GM12878 (cell line): ENCODE data around the gene CDH4. TPM values are rescaled to one million over a fixed set of nuclear protein-coding genes. Genes with fewer than 3 reads are reported as not detected.

Experiments
- ATAC-seq: fragments of 200-7000 bp; cut with Tn5 transposase; 3 replicates; pipeline ENCODE4 v1.9.1; 2020; ENCODE audit warnings: mild to moderate bottlenecking, moderate library complexity
- BruUV-seq: library from RNA; stranded (reverse); fragments of 400-500 nt; replicated peaks from 2 replicates; lab custom pipeline; 2021; lab: Mats Ljungman, UMichigan
- CTCF ChIA-PET: fragments of 300-600 bp; sonication (Branson Sonifier 250); formaldehyde crosslinking; extraction: SDS; loops from one replicate; lab custom pipeline; 2021; ENCODE audit warnings: inconsistent platforms; lab: Yijun Ruan, JAX
- POLR2A ChIA-PET: fragments of 350-600 bp; formaldehyde crosslinking; extraction: SDS; loops from one replicate; lab custom pipeline; 2021; ENCODE audit warnings: inconsistent platforms; lab: Charles Lee
- RAD21 ChIA-PET: fragments of 300-600 bp; sonication (Branson Sonifier 250); formaldehyde crosslinking; loops from one replicate; lab custom pipeline; 2023; ENCODE audit warnings: antibody characterized with exemption; ENCODE audit not compliant: unreplicated experiment; lab: Charles Lee
- SMC1A ChIA-PET: fragments of 300-600 bp; sonication (Branson Sonifier 250); formaldehyde crosslinking; loops from one replicate; lab custom pipeline; 2023; ENCODE audit not compliant: unreplicated experiment, uncharacterized antibody; lab: Charles Lee
- DNase-seq: peaks from one replicate; pipeline ENCODE4 v3.0.0-alpha.2; 2011; ENCODE audit warnings: low read depth, low spot score
- FAIRE-seq: peaks from 3 replicates; lab custom pipeline; 2011; peaks lifted over from hg19 to GRCh38; lab: Jason Lieb, UNC
- H2AFZ ChIP-seq: 2 replicates; pipeline ENCODE4 v1.6.0; 2011; ENCODE audit warnings: low read depth, low read length, control low read depth; ENCODE audit not compliant: control insufficient read depth
- H3K27ac ChIP-seq: 2 replicates; pipeline ENCODE4 v1.5.1; 2011; ENCODE audit warnings: control low read depth; ENCODE audit not compliant: control insufficient read depth, insufficient read depth
- H3K27me3 ChIP-seq, 2 experiments: replicated peaks in 1 of 2; 2 replicates each; pipeline versions ENCODE4 v1.6.0 to v1.6.1; 2011; ENCODE audit warnings: low read length in 1 of 2; ENCODE audit not compliant: control insufficient read depth in 2 of 2, insufficient read depth in 2 of 2
- H3K36me3 ChIP-seq, 2 experiments: 2 replicates each; pipeline ENCODE4 v1.5.1; 2011; ENCODE audit warnings: low read length in 1 of 2; ENCODE audit not compliant: control insufficient read depth in 2 of 2, insufficient read depth in 2 of 2
- H3K4me1 ChIP-seq: 2 replicates; pipeline ENCODE4 v1.6.1; 2011; ENCODE audit warnings: mild to moderate bottlenecking, low read length, moderate library complexity, mixed read lengths; ENCODE audit not compliant: control insufficient read depth, insufficient read depth
- H3K4me2 ChIP-seq: 2 replicates; pipeline ENCODE4 v1.6.0; 2011; ENCODE audit warnings: control low read depth; ENCODE audit not compliant: control insufficient read depth, insufficient read depth
- H3K4me3 ChIP-seq: fragments of 200-600 bp; sonication (generic); 2 replicates; pipeline ENCODE4 v1.5.1; 2016
- H3K79me2 ChIP-seq: 2 replicates; pipeline ENCODE4 v1.6.0; 2011; ENCODE audit warnings: low read length; ENCODE audit not compliant: control insufficient read depth, insufficient read depth
- H3K9ac ChIP-seq: 2 replicates; pipeline ENCODE4 v1.8.0; 2011; ENCODE audit warnings: low read length, control low read depth, mixed read lengths; ENCODE audit not compliant: control insufficient read depth, insufficient read depth
- H3K9me3 ChIP-seq: replicated peaks from 3 replicates; pipeline ENCODE4 v1.5.1; 2011; ENCODE audit warnings: mild to moderate bottlenecking, low read length; ENCODE audit not compliant: control insufficient read depth, insufficient read depth
- H4K20me1 ChIP-seq: 2 replicates; pipeline ENCODE4 v1.6.0; 2011; ENCODE audit not compliant: control insufficient read depth, insufficient read depth
- E4F1 ChIP-seq: fragments of 450-650 bp; IDR thresholded peaks from 2 replicates; pipeline ENCODE4 v1.6.1; 2018; ENCODE audit warnings: borderline replicate concordance, mild to moderate bottlenecking; ENCODE audit not compliant: partially characterized antibody
- HDGF ChIP-seq: fragments of 450-650 bp; IDR thresholded peaks from 2 replicates; pipeline ENCODE4 v1.6.1; 2016; ENCODE audit warnings: antibody characterized with exemption
- HSF1 ChIP-seq: fragments of 150-350 bp; IDR thresholded peaks from 2 replicates; pipeline ENCODE4 v1.6.1; 2014; ENCODE audit warnings: mild to moderate bottlenecking, low read depth, low read length
- IRF3 ChIP-seq: fragments of 450-650 bp; IDR thresholded peaks from 2 replicates; pipeline ENCODE4 v1.6.1; 2014; ENCODE audit warnings: mild to moderate bottlenecking
- IRF4 ChIP-seq: IDR thresholded peaks from 2 replicates; pipeline ENCODE4 v1.6.1; 2011; ENCODE audit warnings: low read depth, low read length
- MAX ChIP-seq: IDR thresholded peaks from 2 replicates; pipeline ENCODE4 v1.6.1; 2012; ENCODE audit warnings: low read depth, low read length, improper control_type of control experiment
- PAX8 ChIP-seq: fragments of 450-650 bp; IDR thresholded peaks from 2 replicates; pipeline ENCODE4 v1.6.1; 2017; ENCODE audit warnings: mild to moderate bottlenecking, moderate library complexity
- POLR2AphosphoS5 ChIP-seq: IDR thresholded peaks from 2 replicates; pipeline ENCODE4 v1.6.1; 2011; ENCODE audit warnings: mild to moderate bottlenecking, low read length, inconsistent platforms
- PRDM15 ChIP-seq: fragments of 450-650 bp; formaldehyde crosslinking; IDR thresholded peaks from 2 replicates; pipeline ENCODE4 v1.4.0; 2020; ENCODE audit warnings: mild to moderate bottlenecking, moderate library complexity
- RAD21 ChIP-seq: IDR thresholded peaks from 2 replicates; pipeline ENCODE4 v1.6.1; 2011; ENCODE audit warnings: mild to moderate bottlenecking, low read depth, low read length, moderate library complexity; ENCODE audit not compliant: insufficient read depth
- SMC3 ChIP-seq: IDR thresholded peaks from 2 replicates; pipeline ENCODE4 v1.6.1; 2011; ENCODE audit warnings: low read length, improper control_type of control experiment, borderline replicate concordance
- WGBS: methylation state at CpG from one replicate; pipeline ENCODE4 v1.1.6; 2016; ENCODE audit warnings: low lambda C conversion rate; ENCODE audit not compliant: insufficient replicate concordance, insufficient coverage; ENCODE audit errors: missing lambda C conversion rate; 5-methylcytosine and 5-hydroxymethylcytosine counted together
- in situ Hi-C: fragments of 300-500 bp; cut with MboI; formaldehyde crosslinking; loops from 9 replicates; pipeline ENCODE4 v1.14.3; 2018; ENCODE audit warnings: mixed read lengths
- intact Hi-C: fragments of 100-400 bp; cut with micrococcal nuclease; formaldehyde crosslinking; loops from one replicate; pipeline ENCODE4 v1.14.2; 2022; ENCODE audit not compliant: unreplicated experiment
- polyA plus RNA-seq, 11 experiments: library from polyadenylated mRNA; depleted of rRNA in 4 of 11; unstranded in 6 of 11; stranded (reverse) in 5 of 11; fragments of >200 nt; fragmentation: Nextera tagmentation in 4 of 11; fragmentation: Illumina TruSeq in 1 of 11; extraction: Ambion mirVana in 4 of 11; extraction: Trizol in 1 of 11; gene quantifications; 1 replicate in 1 of 11; 2 replicates in 10 of 11; pipeline versions ENCODE4 v1.2.1 to v1.2.3, GENCODE V29; 2011 to 2016; ENCODE audit warnings: inconsistent platforms in 2 of 11, missing spikeins in 2 of 11, low read depth in 1 of 11
- total RNA-seq, 4 experiments: library from RNA; depleted of rRNA in 3 of 4; stranded (reverse); fragments of >200 nt in 3 of 4; fragmentation: Illumina TruSeq in 1 of 4; extraction: Trizol in 1 of 4; gene quantifications; 2 replicates each; pipeline versions ENCODE4 v1.2.1 to v1.2.3, GENCODE V29; 2013 to 2021

CDH4 gene
- total and polyA plus RNA-seq, 10 of the 15 experiments (the other 5 are each of a cell fraction or from before 2014, with no cell fraction given): not detected

GRCh38 chr20:61900011-61900944 is 648.2 kb downstream of the CDH4 start:
- no peaks in the 10 kb centered on the region for H3K27me3 ChIP-seq

More at GRCh38 chr20:61900011-61900944, 648.2 kb downstream of the CDH4 start:
- SMC1A ChIA-PET: no interaction called here
- H4K20me1 ChIP-seq: no peaks in the 10 kb centered on the region
- DNase-seq (no peak), FAIRE-seq (no peak), ATAC-seq (no peak)
- RAD21 ChIA-PET: no interaction called here
- H3K36me3 ChIP-seq: no peaks in the 10 kb centered on the region
- H2AFZ ChIP-seq: no peak overlapping the region
- H3K9me3 ChIP-seq: no peaks in the 10 kb centered on the region
- intact Hi-C loops (no loop called here), in situ Hi-C loops (no loop called here)
- CTCF ChIA-PET: no interaction called here
- POLR2A ChIA-PET: no interaction called here
- no peak overlapping the region for H3K9ac ChIP-seq
- no peak for TF ChIP-seq PRDM15
- no peak for TF ChIP-seq PAX8
- no peak for TF ChIP-seq IRF4
- TF ChIP-seq SMC3: no peak
- TF ChIP-seq HDGF: no peak
- no peak for TF ChIP-seq HSF1
- no peak for TF ChIP-seq MAX
- no peak for TF ChIP-seq RAD21
- no peak for TF ChIP-seq POLR2AphosphoS5
- TF ChIP-seq E4F1: no peak
- no peak for TF ChIP-seq IRF3
- no peaks in the 10 kb centered on the region for H3K79me2 ChIP-seq
- no TSS peak for BruUV-seq
- WGBS: 39% methylated on average over 27 of the region's 29 CpGs
- H3K4me2 ChIP-seq: no peak overlapping the region
- no peak overlapping the region for H3K4me3 ChIP-seq
- H3K27ac ChIP-seq: no peak overlapping the region
- no peaks in the 10 kb centered on the region for H3K4me1 ChIP-seq
